Astrocyte (in vitro differentiated cells and primary cell): ENCODE measurements around the gene PARL. TPM values are rescaled to one million over a fixed set of nuclear protein-coding genes. Genes with fewer than 3 reads are reported as not detected.

ENCODE experiments used
- DNase-seq: peaks from one replicate; pipeline ENCODE4 v3.0.0-alpha.2; 2010; ENCODE audit warnings: low read depth
- FAIRE-seq: peaks from 2 replicates; lab custom pipeline; 2011; peaks lifted over from hg19 to GRCh38; lab: Jason Lieb, UNC
- H2AFZ ChIP-seq: 2 replicates; pipeline ENCODE4 v1.6.0; 2012; ENCODE audit warnings: low read depth, low read length, inconsistent platforms
- H3K27ac ChIP-seq: 2 replicates; pipeline ENCODE4 v1.5.1; 2011; ENCODE audit warnings: low read depth, low read length, inconsistent platforms
- H3K27me3 ChIP-seq: 2 replicates; pipeline ENCODE4 v1.6.0; 2011; ENCODE audit warnings: low read length, inconsistent platforms; ENCODE audit not compliant: insufficient read depth
- H3K36me3 ChIP-seq: 2 replicates; pipeline ENCODE4 v1.5.1; 2011; ENCODE audit warnings: low read length, inconsistent platforms; ENCODE audit not compliant: insufficient read depth
- H3K4me1 ChIP-seq: 2 replicates; pipeline ENCODE4 v1.5.1; 2011; ENCODE audit warnings: low read length, inconsistent platforms; ENCODE audit not compliant: insufficient read depth
- H3K4me2 ChIP-seq: 2 replicates; pipeline ENCODE4 v1.6.0; 2012; ENCODE audit warnings: low read length, inconsistent platforms
- H3K4me3 ChIP-seq: 2 replicates; pipeline ENCODE4 v1.5.1; 2011; ENCODE audit warnings: low read depth, mild to moderate bottlenecking, low read length, inconsistent platforms; ENCODE audit not compliant: insufficient read depth
- H3K79me2 ChIP-seq: 2 replicates; pipeline ENCODE4 v1.6.0; 2012; ENCODE audit warnings: mild to moderate bottlenecking, low read length, inconsistent platforms; ENCODE audit not compliant: insufficient read depth
- H3K9ac ChIP-seq: 2 replicates; pipeline ENCODE4 v1.6.0; 2012; ENCODE audit warnings: mild to moderate bottlenecking, low read length, inconsistent platforms
- H3K9me3 ChIP-seq: 2 replicates; pipeline ENCODE4 v1.5.1; 2012; ENCODE audit warnings: low read depth, mild to moderate bottlenecking, low read length, inconsistent platforms; ENCODE audit not compliant: insufficient read depth
- H4K20me1 ChIP-seq: 2 replicates; pipeline ENCODE4 v1.6.0; 2012; ENCODE audit warnings: low read length, inconsistent platforms; ENCODE audit not compliant: insufficient read depth
- H3K27ac Mint-ChIP-seq: one replicate; pipeline ENCODE4 v1.8.0; 2021; ENCODE audit warnings: mild to moderate bottlenecking, mixed read lengths; ENCODE audit not compliant: unreplicated experiment
- H3K27me3 Mint-ChIP-seq: one replicate; pipeline ENCODE4 v1.8.0; 2021; ENCODE audit warnings: low read depth, mixed read lengths; ENCODE audit not compliant: unreplicated experiment
- H3K36me3 Mint-ChIP-seq: one replicate; pipeline ENCODE4 v1.8.0; 2021; ENCODE audit warnings: low read depth, mixed read lengths; ENCODE audit not compliant: unreplicated experiment
- H3K4me1 Mint-ChIP-seq: one replicate; pipeline ENCODE4 v1.8.0; 2021; ENCODE audit warnings: low read depth, mixed read lengths; ENCODE audit not compliant: unreplicated experiment
- H3K4me3 Mint-ChIP-seq: one replicate; pipeline ENCODE4 v1.8.0; 2021; ENCODE audit warnings: mild to moderate bottlenecking, moderate library complexity, mixed read lengths; ENCODE audit not compliant: unreplicated experiment
- H3K9me3 Mint-ChIP-seq: one replicate; pipeline ENCODE4 v1.8.0; 2021; ENCODE audit warnings: mild to moderate bottlenecking, mixed read lengths; ENCODE audit not compliant: unreplicated experiment
- EZH2 ChIP-seq: IDR thresholded peaks from 2 replicates; pipeline ENCODE4 v1.6.1; 2012; ENCODE audit warnings: mild to moderate bottlenecking, low read length, inconsistent platforms; ENCODE audit not compliant: insufficient read depth
- total RNA-seq: library from RNA; stranded (reverse); gene quantifications from 2 replicates; pipeline ENCODE4 v1.2.1, GENCODE V29; 2021
- TF ChIP-seq, protein P1 (sequence below): IDR thresholded peaks from 2 replicates; pipeline ENCODE4 v1.5.1; 2011; ENCODE audit warnings: low read depth, mild to moderate bottlenecking, inconsistent platforms, low read length, moderate library complexity; ENCODE audit not compliant: insufficient read depth

Gene PARL
- total RNA-seq, 1 donor from 2014 or later, result 64.7 TPM

GRCh38 chr3:183814240-183814639, 70.4 kb downstream of the PARL start:
- H3K27ac Mint-ChIP-seq, result no peak overlapping the region
- H4K20me1 ChIP-seq, result no peaks in the 10 kb centered on the region
- no peaks in the 10 kb centered on the region for H3K4me1 Mint-ChIP-seq
- H2AFZ ChIP-seq, result no peak overlapping the region
- H3K79me2 ChIP-seq, result no peaks in the 10 kb centered on the region
- H3K36me3 Mint-ChIP-seq, result peaks cover 23% of the 10 kb centered on the region
- no peak for DNase-seq
- no peaks in the 10 kb centered on the region for H3K27me3 Mint-ChIP-seq
- peaks cover 30% of the 10 kb centered on the region for H3K36me3 ChIP-seq
- H3K4me3 Mint-ChIP-seq, result no peak overlapping the region
- H3K4me2 ChIP-seq, result no peak overlapping the region
- no peak for TF ChIP-seq EZH2
- TF ChIP-seq, protein P1, sequence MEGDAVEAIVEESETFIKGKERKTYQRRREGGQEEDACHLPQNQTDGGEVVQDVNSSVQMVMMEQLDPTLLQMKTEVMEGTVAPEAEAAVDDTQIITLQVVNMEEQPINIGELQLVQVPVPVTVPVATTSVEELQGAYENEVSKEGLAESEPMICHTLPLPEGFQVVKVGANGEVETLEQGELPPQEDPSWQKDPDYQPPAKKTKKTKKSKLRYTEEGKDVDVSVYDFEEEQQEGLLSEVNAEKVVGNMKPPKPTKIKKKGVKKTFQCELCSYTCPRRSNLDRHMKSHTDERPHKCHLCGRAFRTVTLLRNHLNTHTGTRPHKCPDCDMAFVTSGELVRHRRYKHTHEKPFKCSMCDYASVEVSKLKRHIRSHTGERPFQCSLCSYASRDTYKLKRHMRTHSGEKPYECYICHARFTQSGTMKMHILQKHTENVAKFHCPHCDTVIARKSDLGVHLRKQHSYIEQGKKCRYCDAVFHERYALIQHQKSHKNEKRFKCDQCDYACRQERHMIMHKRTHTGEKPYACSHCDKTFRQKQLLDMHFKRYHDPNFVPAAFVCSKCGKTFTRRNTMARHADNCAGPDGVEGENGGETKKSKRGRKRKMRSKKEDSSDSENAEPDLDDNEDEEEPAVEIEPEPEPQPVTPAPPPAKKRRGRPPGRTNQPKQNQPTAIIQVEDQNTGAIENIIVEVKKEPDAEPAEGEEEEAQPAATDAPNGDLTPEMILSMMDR, result no peak
- FAIRE-seq, result no peak
- no peaks in the 10 kb centered on the region for H3K27me3 ChIP-seq
- H3K9ac ChIP-seq, result no peak overlapping the region
- H3K4me1 ChIP-seq, result no peaks in the 10 kb centered on the region
- H3K27ac ChIP-seq, result no peak overlapping the region
- H3K9me3 ChIP-seq, result no peaks in the 10 kb centered on the region
- no peaks in the 10 kb centered on the region for H3K9me3 Mint-ChIP-seq
- H3K4me3 ChIP-seq, result no peak overlapping the region

- no peak overlapping the region for H3K27ac ChIP-seq
Observed at GRCh38 chr3:183812761-183813445, 71.8 kb downstream of the PARL start.

DNA sequence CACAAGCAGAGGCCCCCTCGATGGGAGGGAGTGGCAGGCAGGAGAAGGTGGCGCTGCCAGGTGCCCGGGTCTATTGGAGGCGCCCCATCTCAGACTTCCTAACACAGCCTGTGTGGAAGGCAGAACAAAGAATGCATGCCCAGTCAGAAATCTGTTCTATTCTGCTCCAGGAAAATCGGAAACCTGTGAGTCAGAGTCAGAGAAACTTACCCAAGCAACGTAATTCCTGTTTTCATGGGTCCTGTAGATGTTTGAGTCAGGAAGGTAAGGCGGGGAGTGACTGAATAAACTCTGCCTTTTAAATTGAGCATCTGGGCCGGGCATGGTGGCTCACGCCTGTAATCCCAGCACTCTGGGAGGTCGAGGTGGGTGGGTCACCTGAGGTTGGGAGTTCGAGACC, 73.0 kb downstream of the PARL start:
- H3K36me3 Mint-ChIP-seq, result peaks cover 26% of the 10 kb centered on the region
- Histone ChIP-seq H3K36me3 (peaks cover 47% of the 10 kb centered on the region), H3K27ac (no peak overlapping the region), H3K4me2 (no peak overlapping the region), H3K4me3 (no peak overlapping the region), H3K4me1 (no peaks in the 10 kb centered on the region), H3K27me3 (no peaks in the 10 kb centered on the region), H3K79me2 (no peaks in the 10 kb centered on the region), H3K9ac (no peak overlapping the region), H3K9me3 (no peaks in the 10 kb centered on the region), H4K20me1 (no peaks in the 10 kb centered on the region), H2AFZ (no peak overlapping the region)
- DNase-seq, result no peak
- no peak for TF ChIP-seq EZH2
- TF ChIP-seq, protein P1, result no peak
- no peaks in the 10 kb centered on the region for H3K4me1 Mint-ChIP-seq
- H3K9me3 Mint-ChIP-seq, result no peaks in the 10 kb centered on the region
- no peaks in the 10 kb centered on the region for H3K27me3 Mint-ChIP-seq
- H3K27ac Mint-ChIP-seq, result no peak overlapping the region
- no peak for FAIRE-seq
- no peak overlapping the region for H3K4me3 Mint-ChIP-seq

More at GRCh38 chr3:183812761-183813445, 71.8 kb downstream of the PARL start:
- no peak for TF ChIP-seq EZH2
- TF ChIP-seq, protein P1, result no peak
- Histone ChIP-seq H3K9me3 (no peaks in the 10 kb centered on the region), H3K4me3 (no peak overlapping the region), H3K27me3 (no peaks in the 10 kb centered on the region), H2AFZ (no peak overlapping the region), H3K36me3 (peaks cover 35% of the 10 kb centered on the region), H3K4me1 (no peaks in the 10 kb centered on the region), H3K9ac (no peak overlapping the region), H4K20me1 (no peaks in the 10 kb centered on the region), H3K4me2 (no peak overlapping the region), H3K79me2 (no peaks in the 10 kb centered on the region)
- H3K36me3 Mint-ChIP-seq, result peaks cover 24% of the 10 kb centered on the region
- no peaks in the 10 kb centered on the region for H3K27me3 Mint-ChIP-seq
- no peak overlapping the region for H3K27ac Mint-ChIP-seq
- FAIRE-seq (no peak), DNase-seq (no peak)
- H3K4me3 Mint-ChIP-seq, result no peak overlapping the region
- no peaks in the 10 kb centered on the region for H3K4me1 Mint-ChIP-seq
- no peaks in the 10 kb centered on the region for H3K9me3 Mint-ChIP-seq
